HepG2 (cell line): Measurements from ENCODE around the gene OSTF1. TPM values are rescaled to one million over a fixed set of nuclear protein-coding genes. Genes with fewer than 3 reads are reported as not detected.
A peak's percentile ranks its signal among the peaks of the same experiment; 100 is the strongest.

Source experiments
- DZIP1 ChIP-seq: sonication (generic); formaldehyde crosslinking; IDR thresholded peaks from 2 replicates; pipeline ENCODE4 v1.5.0; 2020; ENCODE audit warnings: mild to moderate bottlenecking, missing genetic modification reagents
- FOXA3 ChIP-seq: IDR thresholded peaks from 2 replicates; pipeline ENCODE4 v1.6.1; 2016; ENCODE audit warnings: missing genetic modification reagents, missing compliant biosample characterization
- FOXP4 ChIP-seq: sonication (generic); formaldehyde crosslinking; IDR thresholded peaks from 2 replicates; pipeline ENCODE4 v1.4.0; 2020; ENCODE audit warnings: missing genetic modification reagents
- KMT2A ChIP-seq: sonication (generic); formaldehyde crosslinking; IDR thresholded peaks from 2 replicates; pipeline ENCODE4 v1.4.0; 2020; ENCODE audit warnings: missing genetic modification reagents
- MAX ChIP-seq: IDR thresholded peaks from 2 replicates; pipeline ENCODE4 v1.6.1; 2012; ENCODE audit warnings: inconsistent platforms
- MBNL3 ChIP-seq: fragments of 250-450 bp; sonication (Bioruptor Pico); conservative IDR thresholded peaks from 2 replicates; pipeline ENCODE4 v1.8.0; 2022; ENCODE audit warnings: mild to moderate bottlenecking, inconsistent platforms
- RAD21 ChIP-seq: fragments of 450-650 bp; formaldehyde crosslinking; IDR thresholded peaks from 2 replicates; pipeline ENCODE4 v1.5.0; 2020; ENCODE audit warnings: mild to moderate bottlenecking
- TFAP4 ChIP-seq: sonication (generic); IDR thresholded peaks from 2 replicates; pipeline ENCODE4 v1.6.1; 2016; ENCODE audit warnings: low read depth, borderline replicate concordance
- THYN1 ChIP-seq: sonication (generic); formaldehyde crosslinking; IDR thresholded peaks from 2 replicates; pipeline ENCODE4 v1.8.1; 2023; ENCODE audit warnings: low read depth, mild to moderate bottlenecking, moderate library complexity, missing genetic modification reagents, borderline replicate concordance
- ZFY ChIP-seq: sonication (generic); formaldehyde crosslinking; IDR thresholded peaks from 2 replicates; pipeline ENCODE4 v1.4.0; 2020; ENCODE audit warnings: missing genetic modification reagents
- ZNF543 ChIP-seq: sonication (generic); formaldehyde crosslinking; IDR thresholded peaks from 2 replicates; pipeline ENCODE4 v1.4.0; 2020; ENCODE audit warnings: mild to moderate bottlenecking, missing genetic modification reagents
- ZNF567 ChIP-seq: sonication (generic); formaldehyde crosslinking; IDR thresholded peaks from 2 replicates; pipeline ENCODE4 v1.8.1; 2023; ENCODE audit warnings: mild to moderate bottlenecking, missing genetic modification reagents, borderline replicate concordance
- ZNF646 ChIP-seq: sonication (generic); formaldehyde crosslinking; IDR thresholded peaks from 2 replicates; pipeline ENCODE4 v1.9.0; 2021; ENCODE audit warnings: mild to moderate bottlenecking, missing genetic modification reagents
- polyA plus RNA-seq, 8 experiments: library from polyadenylated mRNA; depleted of rRNA in 3 of 8; stranded (reverse) in 7 of 8; unstranded in 1 of 8; fragments of >200 nt; fragmentation: Illumina TruSeq in 4 of 8; extraction: Trizol in 4 of 8; gene quantifications; 2 replicates each; pipeline versions ENCODE4 v1.2.1 to v1.2.3, GENCODE V29; 2011 to 2016; ENCODE audit warnings: low read depth in 4 of 8, missing spikeins in 1 of 8, mixed read lengths in 1 of 8; ENCODE audit not compliant: insufficient read depth in 1 of 8
- total RNA-seq, 5 experiments: library from RNA; depleted of rRNA; stranded (reverse); fragments of >200 nt; fragmentation: Illumina TruSeq; extraction: Trizol; gene quantifications; 2 replicates each; pipeline ENCODE4 v1.2.3, GENCODE V29; 2016; ENCODE audit warnings: low read depth in 1 of 5

Gene OSTF1
- total and polyA plus RNA-seq, 2 of the 13 experiments (the other 11 are each of a cell fraction or from before 2014, with no cell fraction given): 16.8 to 39.0 TPM

- TF ChIP-seq RAD21 (CRISPR knock-in tag): 0 out of 2 replicates have a peak, but pooled peaks have one; percentile 11
- peak; percentile 46; the same call in 1 of the 2 replicates for TF ChIP-seq MAX
- no peak for TF ChIP-seq ZNF567 (CRISPR knock-in tag)
- no peak for TF ChIP-seq ZNF543 (CRISPR knock-in tag)
- TF ChIP-seq THYN1: no peak
- TF ChIP-seq MBNL3 (CRISPR knock-in tag): no peak
- TF ChIP-seq KMT2A: 0 out of 2 replicates have a peak, but pooled peaks have one; percentile 35
- TF ChIP-seq ZNF646 (CRISPR knock-in tag): no peak
- 0 out of 2 replicates have a peak, but pooled peaks have one; percentile 13 for TF ChIP-seq FOXA3
- peak; percentile 49; the same call in 1 of the 2 replicates for TF ChIP-seq ZFY (CRISPR knock-in tag)
- TF ChIP-seq DZIP1 (CRISPR knock-in tag): no peak
- peak; percentile 58; the same call in 1 of the 2 replicates for TF ChIP-seq TFAP4
- TF ChIP-seq FOXP4 (CRISPR knock-in tag): no peak
These were observed 4.9 kb upstream of the OSTF1 start (continued) for GRCh38 chr9:75083188-75083970.
